SK-N-SH treated with all-trans-retinoic acid at 6 μM for 48 hours (cell line): ENCODE data around the gene MRPS18B.

Experiments
- ATAC-seq: fragments of 200-7000 bp; cut with Tn5 transposase; 3 replicates; pipeline ENCODE4 v1.9.1; 2020; ENCODE audit warnings: mild to moderate bottlenecking, moderate library complexity
- ARNTL ChIP-seq: fragments of 450-650 bp; formaldehyde crosslinking; IDR thresholded peaks from 2 replicates; pipeline ENCODE4 v1.5.0; 2020; ENCODE audit warnings: low read depth, mild to moderate bottlenecking, moderate library complexity, borderline replicate concordance
- CSDC2 ChIP-seq: fragments of 250-450 bp; sonication (Bioruptor Pico); IDR thresholded peaks from 2 replicates; pipeline ENCODE4 v1.5.0; 2020; ENCODE audit warnings: mild to moderate bottlenecking, moderate library complexity
- ESRRG ChIP-seq: fragments of 250-450 bp; sonication (Bioruptor Pico); IDR thresholded peaks from 2 replicates; pipeline ENCODE4 v1.6.1; 2021; ENCODE audit warnings: mild to moderate bottlenecking
- GLIS3 ChIP-seq: fragments of 250-450 bp; sonication (Bioruptor Pico); IDR thresholded peaks from 2 replicates; pipeline ENCODE4 v1.5.0; 2020; ENCODE audit warnings: mild to moderate bottlenecking, moderate library complexity
- OSR1 ChIP-seq: fragments of 250-450 bp; sonication (Bioruptor Pico); IDR thresholded peaks from 2 replicates; pipeline ENCODE4 v1.8.0; 2022; ENCODE audit warnings: moderate library complexity, mild to moderate bottlenecking, inconsistent platforms
- PPARA ChIP-seq: fragments of 250-450 bp; sonication (Bioruptor Pico); IDR thresholded peaks from 2 replicates; pipeline ENCODE4 v1.5.0; 2020; ENCODE audit warnings: mild to moderate bottlenecking, borderline replicate concordance
- RARB ChIP-seq: fragments of 250-450 bp; sonication (Bioruptor Pico); IDR thresholded peaks from 2 replicates; pipeline ENCODE4 v1.8.0; 2021; ENCODE audit warnings: mild to moderate bottlenecking, moderate library complexity
- SNAI2 ChIP-seq: fragments of 250-450 bp; sonication (Bioruptor Pico); IDR thresholded peaks from 2 replicates; pipeline ENCODE4 v1.5.0; 2020; ENCODE audit warnings: mild to moderate bottlenecking, moderate library complexity
- TCF4 ChIP-seq: fragments of 250-450 bp; sonication (Bioruptor Pico); IDR thresholded peaks from 2 replicates; pipeline ENCODE4 v1.8.0; 2021; ENCODE audit warnings: mild to moderate bottlenecking, moderate library complexity, borderline replicate concordance
- TOX ChIP-seq: fragments of 250-450 bp; sonication (Bioruptor Pico); IDR thresholded peaks from 2 replicates; pipeline ENCODE4 v1.8.0; 2021; ENCODE audit warnings: mild to moderate bottlenecking, moderate library complexity, borderline replicate concordance
- ZC3H10 ChIP-seq: fragments of 250-450 bp; sonication (Bioruptor Pico); IDR thresholded peaks from 2 replicates; pipeline ENCODE4 v1.5.1; 2021; ENCODE audit warnings: mild to moderate bottlenecking, moderate library complexity
- ZFP3 ChIP-seq: fragments of 250-450 bp; sonication (Bioruptor Pico); IDR thresholded peaks from 2 replicates; pipeline ENCODE4 v1.5.0; 2020; ENCODE audit warnings: mild to moderate bottlenecking, moderate library complexity
- ZNF565 ChIP-seq: fragments of 450-650 bp; formaldehyde crosslinking; conservative IDR thresholded peaks from 2 replicates; pipeline ENCODE4 v1.5.0; 2020; ENCODE audit warnings: low read depth, mild to moderate bottlenecking, moderate library complexity
- ZNF70 ChIP-seq: fragments of 450-650 bp; formaldehyde crosslinking; IDR thresholded peaks from 2 replicates; pipeline ENCODE4 v1.5.0; 2020; ENCODE audit warnings: mild to moderate bottlenecking, moderate library complexity
- ZNF8 ChIP-seq: fragments of 450-650 bp; formaldehyde crosslinking; IDR thresholded peaks from 2 replicates; pipeline ENCODE4 v1.5.0; 2020; ENCODE audit warnings: mild to moderate bottlenecking, moderate library complexity
- TF ChIP-seq, protein P1 (sequence below): fragments of 250-450 bp; sonication (Bioruptor Pico); IDR thresholded peaks from 2 replicates; pipeline ENCODE4 v1.5.1; 2020; ENCODE audit warnings: low read depth, mild to moderate bottlenecking, moderate library complexity
- TF ChIP-seq, protein P2 (sequence below): fragments of 250-450 bp; sonication (Bioruptor Pico); IDR thresholded peaks from 2 replicates; pipeline ENCODE4 v1.5.0; 2020; ENCODE audit warnings: mild to moderate bottlenecking, moderate library complexity
- TF ChIP-seq, protein P3 (sequence below): fragments of 250-450 bp; sonication (Bioruptor Pico); IDR thresholded peaks from 2 replicates; pipeline ENCODE4 v1.5.1; 2021; ENCODE audit warnings: mild to moderate bottlenecking, moderate library complexity

MRPS18B gene

DNA sequence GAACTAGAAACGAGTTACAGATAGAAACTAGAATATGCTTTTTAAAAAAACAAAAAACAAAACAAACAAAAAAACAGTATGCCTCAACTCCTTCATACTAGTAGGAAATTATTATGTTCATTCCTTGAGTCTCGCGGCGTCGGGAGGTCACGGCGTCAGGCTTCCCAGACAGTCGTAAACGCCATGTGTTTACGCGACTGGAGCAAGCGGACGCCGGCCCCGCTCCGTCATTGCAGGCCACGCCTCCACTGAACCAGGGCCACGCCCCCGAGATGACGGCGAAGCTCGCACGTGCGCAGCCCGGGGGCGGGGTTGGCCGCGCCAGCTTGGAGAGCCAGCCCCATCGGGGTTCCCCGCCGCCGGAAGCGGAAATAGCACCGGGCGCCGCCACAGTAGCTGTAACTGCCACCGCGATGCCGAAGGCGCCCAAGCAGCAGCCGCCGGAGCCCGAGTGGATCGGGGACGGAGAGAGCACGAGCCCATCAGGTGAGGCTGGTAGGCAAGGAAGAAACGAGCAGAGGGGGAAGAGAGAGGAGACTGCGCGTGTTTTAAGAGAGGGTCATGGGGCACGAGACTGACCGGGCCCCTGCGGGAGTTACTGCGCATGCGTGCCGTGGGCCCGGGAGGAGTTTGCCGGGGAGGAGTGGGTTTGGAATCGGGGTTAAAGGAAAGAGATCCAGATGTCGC lies 46.4 kb upstream of the MRPS18B start, which contains the start of gene ABCF1:
Gene ABCF1, plus strand, starts transcription at position 368 of the 687 bp plus-strand sequence. Its CDS starts 46 bp downstream, at position 414.
- TF ChIP-seq, protein P1, sequence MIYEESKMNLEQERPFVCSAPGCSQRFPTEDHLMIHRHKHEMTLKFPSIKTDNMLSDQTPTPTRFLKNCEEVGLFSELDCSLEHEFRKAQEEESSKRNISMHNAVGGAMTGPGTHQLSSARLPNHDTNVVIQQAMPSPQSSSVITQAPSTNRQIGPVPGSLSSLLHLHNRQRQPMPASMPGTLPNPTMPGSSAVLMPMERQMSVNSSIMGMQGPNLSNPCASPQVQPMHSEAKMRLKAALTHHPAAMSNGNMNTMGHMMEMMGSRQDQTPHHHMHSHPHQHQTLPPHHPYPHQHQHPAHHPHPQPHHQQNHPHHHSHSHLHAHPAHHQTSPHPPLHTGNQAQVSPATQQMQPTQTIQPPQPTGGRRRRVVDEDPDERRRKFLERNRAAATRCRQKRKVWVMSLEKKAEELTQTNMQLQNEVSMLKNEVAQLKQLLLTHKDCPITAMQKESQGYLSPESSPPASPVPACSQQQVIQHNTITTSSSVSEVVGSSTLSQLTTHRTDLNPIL (CRISPR knock-in tag): no peak
- TF ChIP-seq ARNTL (no peak), OSR1 (no peak), PPARA (CRISPR knock-in tag) (no peak), ZC3H10 (CRISPR knock-in tag) (0 out of 2 replicates have a peak, but pooled peaks have one; percentile 16), GLIS3 (no peak), ZNF565 (CRISPR knock-in tag) (no peak), RARB (no peak)
- TF ChIP-seq, all 23 proteins: peak for 1
- peak; percentile 92 for ATAC-seq

DNA sequence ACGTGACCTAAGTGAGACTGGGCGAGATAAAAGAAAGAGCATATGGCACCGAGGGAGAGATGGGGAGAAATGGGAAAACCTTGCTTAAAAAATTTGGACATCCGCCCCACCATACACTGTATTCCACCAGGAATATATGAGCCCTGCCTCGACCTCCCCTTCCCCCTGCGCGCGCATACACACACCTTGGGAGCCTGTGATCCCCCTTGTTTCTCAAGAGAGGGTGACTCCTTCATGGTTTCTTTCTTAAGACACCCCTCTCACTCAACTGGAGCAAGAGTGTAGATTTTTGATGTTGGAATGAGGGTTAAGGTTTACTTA lies 45.9 kb upstream of the MRPS18B start:
- no peak for ATAC-seq
- TF ChIP-seq PPARA (CRISPR knock-in tag): no peak
- TF ChIP-seq, protein P2, sequence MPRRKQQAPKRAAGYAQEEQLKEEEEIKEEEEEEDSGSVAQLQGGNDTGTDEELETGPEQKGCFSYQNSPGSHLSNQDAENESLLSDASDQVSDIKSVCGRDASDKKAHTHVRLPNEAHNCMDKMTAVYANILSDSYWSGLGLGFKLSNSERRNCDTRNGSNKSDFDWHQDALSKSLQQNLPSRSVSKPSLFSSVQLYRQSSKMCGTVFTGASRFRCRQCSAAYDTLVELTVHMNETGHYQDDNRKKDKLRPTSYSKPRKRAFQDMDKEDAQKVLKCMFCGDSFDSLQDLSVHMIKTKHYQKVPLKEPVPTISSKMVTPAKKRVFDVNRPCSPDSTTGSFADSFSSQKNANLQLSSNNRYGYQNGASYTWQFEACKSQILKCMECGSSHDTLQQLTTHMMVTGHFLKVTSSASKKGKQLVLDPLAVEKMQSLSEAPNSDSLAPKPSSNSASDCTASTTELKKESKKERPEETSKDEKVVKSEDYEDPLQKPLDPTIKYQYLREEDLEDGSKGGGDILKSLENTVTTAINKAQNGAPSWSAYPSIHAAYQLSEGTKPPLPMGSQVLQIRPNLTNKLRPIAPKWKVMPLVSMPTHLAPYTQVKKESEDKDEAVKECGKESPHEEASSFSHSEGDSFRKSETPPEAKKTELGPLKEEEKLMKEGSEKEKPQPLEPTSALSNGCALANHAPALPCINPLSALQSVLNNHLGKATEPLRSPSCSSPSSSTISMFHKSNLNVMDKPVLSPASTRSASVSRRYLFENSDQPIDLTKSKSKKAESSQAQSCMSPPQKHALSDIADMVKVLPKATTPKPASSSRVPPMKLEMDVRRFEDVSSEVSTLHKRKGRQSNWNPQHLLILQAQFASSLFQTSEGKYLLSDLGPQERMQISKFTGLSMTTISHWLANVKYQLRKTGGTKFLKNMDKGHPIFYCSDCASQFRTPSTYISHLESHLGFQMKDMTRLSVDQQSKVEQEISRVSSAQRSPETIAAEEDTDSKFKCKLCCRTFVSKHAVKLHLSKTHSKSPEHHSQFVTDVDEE (CRISPR knock-in tag): no peak
- no peak for TF ChIP-seq ARNTL
- no peak for TF ChIP-seq ZC3H10 (CRISPR knock-in tag)
- TF ChIP-seq, protein P3, sequence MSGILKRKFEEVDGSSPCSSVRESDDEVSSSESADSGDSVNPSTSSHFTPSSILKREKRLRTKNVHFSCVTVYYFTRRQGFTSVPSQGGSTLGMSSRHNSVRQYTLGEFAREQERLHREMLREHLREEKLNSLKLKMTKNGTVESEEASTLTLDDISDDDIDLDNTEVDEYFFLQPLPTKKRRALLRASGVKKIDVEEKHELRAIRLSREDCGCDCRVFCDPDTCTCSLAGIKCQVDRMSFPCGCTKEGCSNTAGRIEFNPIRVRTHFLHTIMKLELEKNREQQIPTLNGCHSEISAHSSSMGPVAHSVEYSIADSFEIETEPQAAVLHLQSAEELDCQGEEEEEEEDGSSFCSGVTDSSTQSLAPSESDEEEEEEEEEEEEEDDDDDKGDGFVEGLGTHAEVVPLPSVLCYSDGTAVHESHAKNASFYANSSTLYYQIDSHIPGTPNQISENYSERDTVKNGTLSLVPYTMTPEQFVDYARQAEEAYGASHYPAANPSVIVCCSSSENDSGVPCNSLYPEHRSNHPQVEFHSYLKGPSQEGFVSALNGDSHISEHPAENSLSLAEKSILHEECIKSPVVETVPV (CRISPR knock-in tag): no peak
- no peak for TF ChIP-seq ESRRG (CRISPR knock-in tag)
- TF ChIP-seq ZNF565 (CRISPR knock-in tag): no peak
- TF ChIP-seq ZFP3 (CRISPR knock-in tag): no peak

DNA sequence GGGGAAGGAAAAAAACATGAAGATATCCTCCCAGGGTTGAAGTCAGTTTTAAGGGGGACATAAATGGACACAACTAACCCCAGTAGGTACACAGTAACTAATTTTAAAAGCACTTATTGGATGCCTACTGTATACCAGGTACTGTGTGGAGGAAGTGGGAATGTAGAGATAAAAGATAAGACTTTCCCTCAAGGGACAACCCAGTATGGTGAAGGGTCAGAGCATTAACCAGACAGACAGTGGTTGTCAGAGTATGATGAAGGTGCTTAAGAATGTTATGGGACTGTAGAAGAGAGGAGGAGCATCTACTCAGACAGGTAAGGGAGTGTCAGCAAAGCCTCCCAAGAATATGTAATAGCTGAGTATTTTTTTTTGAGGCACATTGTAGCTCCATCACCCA lies 45.5 kb upstream of the MRPS18B start:
- ATAC-seq: no peak
- TF ChIP-seq ZNF565 (CRISPR knock-in tag): no peak
- TF ChIP-seq, protein P3 (CRISPR knock-in tag): no peak
- no peak for TF ChIP-seq ZNF70 (CRISPR knock-in tag)
- no peak for TF ChIP-seq ZNF8
- TF ChIP-seq TOX (CRISPR knock-in tag): no peak
- no peak for TF ChIP-seq SNAI2 (CRISPR knock-in tag)
- TF ChIP-seq, protein P2 (CRISPR knock-in tag): no peak
- TF ChIP-seq TCF4 (CRISPR knock-in tag): no peak
- no peak for TF ChIP-seq CSDC2 (CRISPR knock-in tag)
